BJ (cell line): ENCODE measurements around the gene PFN3. TPM values are rescaled to one million over a fixed set of nuclear protein-coding genes. Genes with fewer than 3 reads are reported as not detected.

Source experiments
- CTCF ChIA-PET: fragments of 350-600 bp; formaldehyde crosslinking; extraction: SDS; loops from one replicate; lab custom pipeline; 2021; ENCODE audit warnings: antibody characterized with exemption, inconsistent platforms; lab: Yijun Ruan, JAX
- POLR2A ChIA-PET: fragments of 300-600 bp; sonication (Branson Sonifier 250); formaldehyde crosslinking; extraction: SDS; loops from one replicate; lab custom pipeline; 2021; ENCODE audit warnings: antibody characterized with exemption; lab: Charles Lee
- DNase-seq: peaks from one replicate; pipeline ENCODE4 v3.0.0-alpha.2; 2011; ENCODE audit warnings: low read depth
- H3K27me3 ChIP-seq: 2 replicates; pipeline ENCODE4 v1.6.0; 2011; ENCODE audit warnings: low read length; ENCODE audit not compliant: control insufficient read depth, insufficient read depth
- H3K36me3 ChIP-seq: 2 replicates; pipeline ENCODE4 v1.5.1; 2011; ENCODE audit warnings: low read length; ENCODE audit not compliant: control insufficient read depth, insufficient read depth
- H3K4me3 ChIP-seq: 2 replicates; pipeline ENCODE4 v1.5.1; 2011; ENCODE audit warnings: low read depth, mild to moderate bottlenecking, control low read depth, low read length
- polyA plus RNA-seq: library from polyadenylated mRNA; depleted of rRNA; stranded (reverse); fragments of >200 nt; gene quantifications from 2 replicates; pipeline ENCODE4 v1.2.3, GENCODE V29; 2011
- TF ChIP-seq, protein P1 (sequence below): IDR thresholded peaks from 2 replicates; pipeline ENCODE4 v1.5.1; 2011; ENCODE audit warnings: low read depth, mild to moderate bottlenecking, control low read depth, inconsistent platforms, low read length, moderate library complexity; ENCODE audit not compliant: insufficient read depth

PFN3 gene
- polyA plus RNA-seq, 1 experiment: not detected

- POLR2A ChIA-PET: no interaction called here
- CTCF ChIA-PET: interaction anchor here (1.5 to 18.6 kb wide), 4 partner anchors 10 to 126 kb away, joined by 6 to 352 read pairs (median 114); partner anchors contain the start of genes F12 and PFN3
Observed at GRCh38 chr5:177444106-177445051, 43.9 kb upstream of the PFN3 start.

GRCh38 chr5:177443144-177443983 lies 42.9 kb upstream of the PFN3 start:
- ChIA-PET CTCF (interaction anchor here (1.2 to 18.6 kb wide), 4 partner anchors 9 to 53 kb away, joined by 4 to 352 read pairs (median 114); partner anchors contain the start of genes F12 and PFN3), POLR2A (no interaction called here)
- H3K4me3 ChIP-seq: no peak overlapping the region
- TF ChIP-seq, protein P1, sequence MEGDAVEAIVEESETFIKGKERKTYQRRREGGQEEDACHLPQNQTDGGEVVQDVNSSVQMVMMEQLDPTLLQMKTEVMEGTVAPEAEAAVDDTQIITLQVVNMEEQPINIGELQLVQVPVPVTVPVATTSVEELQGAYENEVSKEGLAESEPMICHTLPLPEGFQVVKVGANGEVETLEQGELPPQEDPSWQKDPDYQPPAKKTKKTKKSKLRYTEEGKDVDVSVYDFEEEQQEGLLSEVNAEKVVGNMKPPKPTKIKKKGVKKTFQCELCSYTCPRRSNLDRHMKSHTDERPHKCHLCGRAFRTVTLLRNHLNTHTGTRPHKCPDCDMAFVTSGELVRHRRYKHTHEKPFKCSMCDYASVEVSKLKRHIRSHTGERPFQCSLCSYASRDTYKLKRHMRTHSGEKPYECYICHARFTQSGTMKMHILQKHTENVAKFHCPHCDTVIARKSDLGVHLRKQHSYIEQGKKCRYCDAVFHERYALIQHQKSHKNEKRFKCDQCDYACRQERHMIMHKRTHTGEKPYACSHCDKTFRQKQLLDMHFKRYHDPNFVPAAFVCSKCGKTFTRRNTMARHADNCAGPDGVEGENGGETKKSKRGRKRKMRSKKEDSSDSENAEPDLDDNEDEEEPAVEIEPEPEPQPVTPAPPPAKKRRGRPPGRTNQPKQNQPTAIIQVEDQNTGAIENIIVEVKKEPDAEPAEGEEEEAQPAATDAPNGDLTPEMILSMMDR: no peak
- H3K36me3 ChIP-seq: peaks cover 6% of the 10 kb centered on the region; the same call in 1 of the 2 replicates
- no peaks in the 10 kb centered on the region for H3K27me3 ChIP-seq
- DNase-seq: no peak

More at GRCh38 chr5:177444106-177445051, 43.9 kb upstream of the PFN3 start:
- peaks cover 6% of the 10 kb centered on the region; the same call in 1 of the 2 replicates for H3K36me3 ChIP-seq
- H3K4me3 ChIP-seq: no peak overlapping the region
- H3K27me3 ChIP-seq: no peaks in the 10 kb centered on the region
- no peak for DNase-seq
- TF ChIP-seq, protein P1: no peak

- Histone ChIP-seq H3K27me3 (no peaks in the 10 kb centered on the region), H3K36me3 (peaks cover 6% of the 10 kb centered on the region; the same call in 1 of the 2 replicates), H3K4me3 (no peak overlapping the region)
- POLR2A ChIA-PET: no interaction called here
- DNase-seq: no peak
- CTCF ChIA-PET: interaction anchor here (1.1 to 18.6 kb wide), 4 partner anchors 8 to 52 kb away, joined by 3 to 352 read pairs (median 110); partner anchors contain the start of genes F12 and PFN3
- TF ChIP-seq, protein P1: no peak
Observed at GRCh38 chr5:177442066-177442826, 41.8 kb upstream of the PFN3 start.

DNA sequence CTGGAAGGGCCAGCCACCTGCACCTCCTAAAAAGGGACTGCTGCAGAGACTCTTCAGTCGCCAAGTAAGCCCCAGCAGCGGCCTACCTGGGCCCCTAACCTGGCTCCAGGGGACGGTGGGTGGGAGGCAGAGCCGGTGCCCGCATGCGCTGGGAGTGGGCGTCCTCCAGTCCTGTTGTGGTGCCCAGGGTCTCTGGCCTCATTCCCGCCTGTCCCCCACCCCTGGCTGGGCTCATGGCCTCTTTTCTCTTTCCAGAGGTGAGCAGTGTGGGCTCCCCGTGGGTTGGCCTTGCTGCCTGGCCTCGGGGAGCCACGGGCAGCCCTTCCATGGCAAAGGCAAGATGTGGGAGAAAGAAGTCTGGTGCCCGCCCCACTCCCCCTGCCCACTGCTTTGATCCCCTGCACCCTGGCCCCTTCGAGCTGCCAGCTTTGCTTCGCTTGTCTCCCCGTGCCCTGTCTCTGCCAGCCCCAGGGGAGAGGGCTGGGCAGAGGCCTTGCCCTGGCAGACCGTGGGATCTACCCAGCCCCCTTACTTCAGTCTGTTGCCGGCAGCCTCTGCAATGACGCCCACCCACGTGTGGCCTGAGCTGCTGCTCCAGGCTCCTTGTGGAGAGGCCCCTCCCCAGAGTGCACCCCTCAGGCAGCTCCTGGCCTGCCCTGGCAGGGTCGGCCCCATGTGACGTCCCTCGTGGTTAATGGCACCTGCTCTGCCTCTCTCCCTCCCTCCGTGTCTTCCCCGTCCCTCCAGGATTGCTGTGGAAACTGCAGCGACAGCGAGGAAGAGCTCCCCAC lies 40.7 kb upstream of the PFN3 start:
- no peaks in the 10 kb centered on the region for H3K27me3 ChIP-seq
- no peak for DNase-seq
- H3K36me3 ChIP-seq: peaks cover 9% of the 10 kb centered on the region; the same call in 1 of the 2 replicates
- TF ChIP-seq, protein P1: no peak
- ChIA-PET POLR2A (no interaction called here), CTCF (interaction anchor here (1.0 to 17.3 kb wide), 3 partner anchors 37 to 51 kb away, joined by 3 to 217 read pairs (median 5); no protein-coding TSS in a partner anchor)
- no peak overlapping the region for H3K4me3 ChIP-seq
